ENCODE results near the gene CLDN12. TPM values are rescaled to one million over a fixed set of nuclear protein-coding genes. Genes with fewer than 3 reads are reported as not detected.
A peak's percentile ranks its signal among the peaks of the same experiment; 100 is the strongest.
"Not testable (repeated sequence)": the region's sequence is repeated elsewhere in the genome, so short reads cannot be mapped to it uniquely, and the experiment has no call there.

CLDN12 gene
- polyA plus RNA-seq, 2 of the 4 experiments (the other 2 are of a cell fraction) = 19.9 to 51.3 TPM

- TF ChIP-seq RAD21 (conservative IDR thresholded peaks at IDR 0.05 in 1 of 2, IDR thresholded peaks at IDR 0.05 in 1 of 2) = no peak
- TF ChIP-seq EHF (CRISPR knock-in tag; IDR thresholded peaks at IDR 0.05) = no peak
Measured at GRCh38 chr7:90459888-90460287, 56.6 kb downstream of the CLDN12 start (continued).

GRCh38 chr7:90461219-90461618 is 58.0 kb downstream of the CLDN12 start:
- Histone ChIP-seq H3K4me3 (no peak overlapping the region), H3K4me1 (no peaks in the 10 kb centered on the region), H3K27ac (no peak overlapping the region), H3K4me2 (no peak overlapping the region), H3K9me3 (0 out of 3 replicates have a peak, but pooled peaks cover 3% of the 10 kb centered on the region)
- ATAC-seq (no peak), DNase-seq (ENCODE audit: low read depth in 1 of 2, low spot score in 1 of 2) (no peak), FAIRE-seq (no peak)
- CTCF ChIA-PET = no interaction called here
- TF ChIP-seq EP300 (IDR thresholded peaks at IDR 0.05) (no peak), KDM5A (IDR thresholded peaks at IDR 0.05) (no peak), ZFP36 (IDR thresholded peaks at IDR 0.05; ENCODE audit: borderline replicate concordance, partially characterized antibody) (no peak), CEBPB (IDR thresholded peaks at IDR 0.05) (no peak), REST (IDR thresholded peaks at IDR 0.05) (no peak)
- POLR2A ChIA-PET = no interaction called here

- DNase-seq (ENCODE audit: low read depth in 1 of 2, low spot score in 1 of 2); H3K27ac ChIP-seq; H3K9me3 ChIP-seq; ATAC-seq; FAIRE-seq; H3K4me1 ChIP-seq; POLR2A ChIA-PET: not testable (repeated sequence)
- Histone ChIP-seq H3K4me3 (peak overlapping the region; percentile 28; the same call in 2 of the 3 replicates), H3K4me2 (peak overlapping the region; percentile 47)
- WGBS (ENCODE audit: missing lambda C conversion rate) = 16% methylated on average over 4 of the region's 4 CpGs
- CTCF ChIA-PET = interaction anchor here (1.7 kb wide), 1 partner anchor 8 kb away, joined by 4 read pairs; no protein-coding TSS in a partner anchor
Measured at GRCh38 chr7:90463151-90463628, 59.9 kb downstream of the CLDN12 start.

Other genes with a start within 250 kb of the CLDN12 start
- 76.2 and 81.3 TPM in 2 replicates for gene STEAP1, start 249.0 kb upstream of the CLDN12 start, polyA plus RNA-seq (2011; rRNA removed)
- 15.7 to 21.0 TPM (median 20.3 TPM) in 3 replicates for gene STEAP1, start 249.0 kb upstream of the CLDN12 start, polyA plus RNA-seq (2017; fragmentation: RNase III; extraction: RNeasy Plus Mini Kit Qiagen cat#74134 plus additional on column Dnase treatment)
- 49.2 and 51.9 TPM in 2 replicates for gene STEAP2, start 191.7 kb upstream of the CLDN12 start, polyA plus RNA-seq (2011; rRNA removed)
- 5.1 to 6.4 TPM (median 6.0 TPM) in 3 replicates for gene STEAP2, start 191.7 kb upstream of the CLDN12 start, polyA plus RNA-seq (2017; fragmentation: RNase III; extraction: RNeasy Plus Mini Kit Qiagen cat#74134 plus additional on column Dnase treatment)
- gene CFAP69, start 158.3 kb upstream of the CLDN12 start, polyA plus RNA-seq (2011; rRNA removed) = 5.2 and 6.1 TPM in 2 replicates
- gene CFAP69, start 158.3 kb upstream of the CLDN12 start, polyA plus RNA-seq (2017; fragmentation: RNase III; extraction: RNeasy Plus Mini Kit Qiagen cat#74134 plus additional on column Dnase treatment) = 1.6 to 1.9 TPM (median 1.6 TPM) in 3 replicates
- not detected in 2 replicates for gene FAM237B, start 82.2 kb upstream of the CLDN12 start, polyA plus RNA-seq (2011; rRNA removed)
- gene FAM237B, start 82.2 kb upstream of the CLDN12 start, polyA plus RNA-seq (2017; fragmentation: RNase III; extraction: RNeasy Plus Mini Kit Qiagen cat#74134 plus additional on column Dnase treatment) = not detected in 3 replicates
- gene GTPBP10, start 56.7 kb upstream of the CLDN12 start, polyA plus RNA-seq (2011; rRNA removed) = 39.6 and 54.9 TPM in 2 replicates
- 16.5 to 18.3 TPM (median 18.0 TPM) in 3 replicates for gene GTPBP10, start 56.7 kb upstream of the CLDN12 start, polyA plus RNA-seq (2017; fragmentation: RNase III; extraction: RNeasy Plus Mini Kit Qiagen cat#74134 plus additional on column Dnase treatment)
- not detected in 2 replicates for gene PTTG1IP2, start 66.2 kb downstream of the CLDN12 start, polyA plus RNA-seq (2011; rRNA removed)
- not detected in 3 replicates for gene PTTG1IP2, start 66.2 kb downstream of the CLDN12 start, polyA plus RNA-seq (2017; fragmentation: RNase III; extraction: RNeasy Plus Mini Kit Qiagen cat#74134 plus additional on column Dnase treatment)
- 0.16 and 0.21 TPM in 2 replicates for gene CDK14, start 192.9 kb downstream of the CLDN12 start, polyA plus RNA-seq (2011; rRNA removed)
- gene CDK14, start 192.9 kb downstream of the CLDN12 start, polyA plus RNA-seq (2017; fragmentation: RNase III; extraction: RNeasy Plus Mini Kit Qiagen cat#74134 plus additional on column Dnase treatment) = 0.07 to 0.23 TPM (median 0.08 TPM) in 3 replicates